ENCODE results near the gene SLC12A3.

Gene SLC12A3

GRCh38 chr16:56939801-56940200 is 74.8 kb downstream of the SLC12A3 start:
- TF ChIP-seq GLIS3 (CRISPR knock-in tag; IDR thresholded peaks at IDR 0.05): no peak
- no peak for TF ChIP-seq ZFP30 (CRISPR knock-in tag; IDR thresholded peaks at IDR 0.05)
- TF ChIP-seq, protein P1, sequence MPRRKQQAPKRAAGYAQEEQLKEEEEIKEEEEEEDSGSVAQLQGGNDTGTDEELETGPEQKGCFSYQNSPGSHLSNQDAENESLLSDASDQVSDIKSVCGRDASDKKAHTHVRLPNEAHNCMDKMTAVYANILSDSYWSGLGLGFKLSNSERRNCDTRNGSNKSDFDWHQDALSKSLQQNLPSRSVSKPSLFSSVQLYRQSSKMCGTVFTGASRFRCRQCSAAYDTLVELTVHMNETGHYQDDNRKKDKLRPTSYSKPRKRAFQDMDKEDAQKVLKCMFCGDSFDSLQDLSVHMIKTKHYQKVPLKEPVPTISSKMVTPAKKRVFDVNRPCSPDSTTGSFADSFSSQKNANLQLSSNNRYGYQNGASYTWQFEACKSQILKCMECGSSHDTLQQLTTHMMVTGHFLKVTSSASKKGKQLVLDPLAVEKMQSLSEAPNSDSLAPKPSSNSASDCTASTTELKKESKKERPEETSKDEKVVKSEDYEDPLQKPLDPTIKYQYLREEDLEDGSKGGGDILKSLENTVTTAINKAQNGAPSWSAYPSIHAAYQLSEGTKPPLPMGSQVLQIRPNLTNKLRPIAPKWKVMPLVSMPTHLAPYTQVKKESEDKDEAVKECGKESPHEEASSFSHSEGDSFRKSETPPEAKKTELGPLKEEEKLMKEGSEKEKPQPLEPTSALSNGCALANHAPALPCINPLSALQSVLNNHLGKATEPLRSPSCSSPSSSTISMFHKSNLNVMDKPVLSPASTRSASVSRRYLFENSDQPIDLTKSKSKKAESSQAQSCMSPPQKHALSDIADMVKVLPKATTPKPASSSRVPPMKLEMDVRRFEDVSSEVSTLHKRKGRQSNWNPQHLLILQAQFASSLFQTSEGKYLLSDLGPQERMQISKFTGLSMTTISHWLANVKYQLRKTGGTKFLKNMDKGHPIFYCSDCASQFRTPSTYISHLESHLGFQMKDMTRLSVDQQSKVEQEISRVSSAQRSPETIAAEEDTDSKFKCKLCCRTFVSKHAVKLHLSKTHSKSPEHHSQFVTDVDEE (CRISPR knock-in tag; IDR thresholded peaks at IDR 0.05): no peak
- TF ChIP-seq TOX (CRISPR knock-in tag; IDR thresholded peaks at IDR 0.05; ENCODE audit: borderline replicate concordance): no peak
- TF ChIP-seq SNAI2 (CRISPR knock-in tag; IDR thresholded peaks at IDR 0.05): no peak
- no peak for TF ChIP-seq ZFP3 (CRISPR knock-in tag; IDR thresholded peaks at IDR 0.05)
- no peak for ATAC-seq

DNA sequence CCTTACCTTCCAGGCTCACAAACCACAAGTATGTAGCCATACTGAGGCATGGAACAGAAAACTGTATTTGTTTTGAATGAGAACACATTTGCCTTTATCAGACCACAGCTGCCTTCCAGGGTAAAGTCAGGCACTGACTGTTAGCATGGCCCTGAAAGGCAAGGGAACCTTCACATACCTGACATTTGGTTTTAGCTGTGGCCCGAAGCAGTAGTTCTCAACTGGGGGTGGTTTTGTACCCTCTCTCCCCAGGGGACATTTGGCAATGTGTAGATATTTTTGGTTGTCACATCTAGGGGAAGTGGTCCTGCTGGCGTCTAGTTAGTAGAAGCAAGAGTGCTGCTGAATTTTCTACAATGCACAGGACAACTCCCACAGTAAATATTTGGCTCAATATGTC is 76.1 kb downstream of the SLC12A3 start:
- TF ChIP-seq, protein P1 (CRISPR knock-in tag; IDR thresholded peaks at IDR 0.05): no peak
- TF ChIP-seq, protein P2, sequence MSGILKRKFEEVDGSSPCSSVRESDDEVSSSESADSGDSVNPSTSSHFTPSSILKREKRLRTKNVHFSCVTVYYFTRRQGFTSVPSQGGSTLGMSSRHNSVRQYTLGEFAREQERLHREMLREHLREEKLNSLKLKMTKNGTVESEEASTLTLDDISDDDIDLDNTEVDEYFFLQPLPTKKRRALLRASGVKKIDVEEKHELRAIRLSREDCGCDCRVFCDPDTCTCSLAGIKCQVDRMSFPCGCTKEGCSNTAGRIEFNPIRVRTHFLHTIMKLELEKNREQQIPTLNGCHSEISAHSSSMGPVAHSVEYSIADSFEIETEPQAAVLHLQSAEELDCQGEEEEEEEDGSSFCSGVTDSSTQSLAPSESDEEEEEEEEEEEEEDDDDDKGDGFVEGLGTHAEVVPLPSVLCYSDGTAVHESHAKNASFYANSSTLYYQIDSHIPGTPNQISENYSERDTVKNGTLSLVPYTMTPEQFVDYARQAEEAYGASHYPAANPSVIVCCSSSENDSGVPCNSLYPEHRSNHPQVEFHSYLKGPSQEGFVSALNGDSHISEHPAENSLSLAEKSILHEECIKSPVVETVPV (CRISPR knock-in tag; IDR thresholded peaks at IDR 0.05): no peak
- TF ChIP-seq POU6F1 (CRISPR knock-in tag; IDR thresholded peaks at IDR 0.05; ENCODE audit: borderline replicate concordance, low read depth) (no peak), BACH2 (CRISPR knock-in tag; IDR thresholded peaks at IDR 0.05; ENCODE audit: borderline replicate concordance) (no peak), TOX (CRISPR knock-in tag; IDR thresholded peaks at IDR 0.05; ENCODE audit: borderline replicate concordance) (no peak), PPARA (CRISPR knock-in tag; IDR thresholded peaks at IDR 0.05; ENCODE audit: borderline replicate concordance) (no peak), CSDC2 (CRISPR knock-in tag; IDR thresholded peaks at IDR 0.05) (no peak), ZNF8 (CRISPR knock-in tag; IDR thresholded peaks at IDR 0.05) (no peak)
- ATAC-seq: no peak

- ATAC-seq: no peak
- TF ChIP-seq ZFP30 (CRISPR knock-in tag; IDR thresholded peaks at IDR 0.05) (no peak), ESRRG (CRISPR knock-in tag; IDR thresholded peaks at IDR 0.05) (no peak), PPARA (CRISPR knock-in tag; IDR thresholded peaks at IDR 0.05; ENCODE audit: borderline replicate concordance) (no peak), RARB (CRISPR knock-in tag; IDR thresholded peaks at IDR 0.05) (no peak)
Observed at GRCh38 chr16:56941856-56942331, 76.9 kb downstream of the SLC12A3 start.

- ATAC-seq: no peak
- TF ChIP-seq ZFP30 (CRISPR knock-in tag; IDR thresholded peaks at IDR 0.05): no peak
- TF ChIP-seq ARNTL (CRISPR knock-in tag; IDR thresholded peaks at IDR 0.05; ENCODE audit: borderline replicate concordance, low read depth): no peak
- TF ChIP-seq, protein P1 (CRISPR knock-in tag; IDR thresholded peaks at IDR 0.05): no peak
- no peak for TF ChIP-seq CREB5 (CRISPR knock-in tag; IDR thresholded peaks at IDR 0.05; ENCODE audit: low read depth)
- no peak for TF ChIP-seq TOX (CRISPR knock-in tag; IDR thresholded peaks at IDR 0.05; ENCODE audit: borderline replicate concordance)
- TF ChIP-seq SNAI2 (CRISPR knock-in tag; IDR thresholded peaks at IDR 0.05): no peak
- no peak for TF ChIP-seq GLIS3 (CRISPR knock-in tag; IDR thresholded peaks at IDR 0.05)
- no peak for TF ChIP-seq ESRRG (CRISPR knock-in tag; IDR thresholded peaks at IDR 0.05)
Observed at GRCh38 chr16:56943761-56944375, 78.9 kb downstream of the SLC12A3 start.

Measured in SK-N-SH treated with all-trans-retinoic acid at 6 μM for 48 hours (cell line).